ENCODE results near the gene FSCN2. TPM values are rescaled to one million over a fixed set of nuclear protein-coding genes. Genes with fewer than 3 reads are reported as not detected.

The FSCN2 gene
- total RNA-seq, 1 experiment from 2014 or later: 1.6 TPM

DNA sequence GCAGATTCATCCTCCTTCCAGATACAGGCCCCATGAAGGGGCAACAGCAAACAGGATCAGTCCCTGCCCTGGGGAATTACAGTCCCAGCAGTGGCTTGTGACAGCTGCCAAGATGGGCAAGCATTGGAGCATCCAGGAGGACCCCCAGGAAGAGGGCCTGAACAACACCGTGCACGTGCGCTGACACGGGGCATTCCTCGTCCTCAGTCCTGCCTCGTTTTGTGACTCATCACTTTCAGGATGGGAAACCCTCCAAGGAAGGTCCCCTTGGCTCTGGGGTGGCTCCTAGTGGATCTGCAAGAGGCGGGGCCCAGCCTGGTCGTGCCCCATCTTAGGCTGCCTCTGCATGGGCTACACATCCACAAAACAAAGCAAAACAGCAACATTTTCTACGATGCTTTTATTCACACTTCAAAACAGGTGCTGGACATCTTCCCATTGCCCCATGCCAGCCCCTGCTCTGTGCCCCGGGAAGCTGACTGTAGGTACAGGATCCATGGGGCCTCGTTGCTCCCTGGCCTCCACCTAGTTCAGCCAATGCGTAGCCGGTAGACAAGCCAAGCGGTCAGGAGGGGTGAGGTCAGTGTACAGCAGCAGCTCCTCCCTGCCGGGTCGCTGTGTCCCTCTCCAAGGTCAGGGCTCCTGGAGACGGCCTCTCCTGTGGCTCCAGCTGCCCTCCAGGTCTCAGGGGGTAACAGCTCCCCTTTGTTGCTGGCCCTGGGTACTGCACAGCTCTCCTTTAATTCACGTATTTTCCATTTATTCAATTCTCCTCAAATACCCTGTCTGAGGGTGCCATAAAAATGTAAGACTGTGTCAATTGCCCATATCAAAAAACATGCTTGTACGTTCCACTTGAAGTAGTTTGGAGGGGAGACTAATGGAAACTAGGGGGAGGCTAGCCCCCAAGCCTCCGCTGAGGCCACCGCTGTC is 47.8 kb upstream of the FSCN2 start:
- no peak overlapping the region for H2BK15ac ChIP-seq (ENCODE audit: low read depth, low read length)
- no peaks in the 10 kb centered on the region for H3K79me2 ChIP-seq (ENCODE audit: insufficient read depth, low read length)
- DNase-seq: no peak
- H3K4ac ChIP-seq (ENCODE audit: low read depth, low read length): no peak overlapping the region
- H4K8ac ChIP-seq (replicated peaks; ENCODE audit: insufficient read length, low read depth, low read length): no peak overlapping the region
- no peak overlapping the region for H4K5ac ChIP-seq (ENCODE audit: insufficient read length, low read depth, low read length)
- Mint-ChIP-seq H3K27me3 (ENCODE audit: low read depth) (peaks cover 68% of the 10 kb centered on the region), H3K4me1 (peaks cover 0 to 6% of the 10 kb centered on the region in 2 experiments; a peak in 3 of 4 replicates), H3K27ac (no peak overlapping the region), H3K4me3 (peak overlapping the region; percentile 13 to 14; a peak in 1 of 5 replicates), H3K36me3 (ENCODE audit: insufficient read depth in 1 of 3, low read depth in 3 of 3) (no peaks in the 10 kb centered on the region), H3K9me3 (peaks cover 0 to 3% of the 10 kb centered on the region in 2 experiments; a peak in 2 of 5 replicates)
- H2AFZ ChIP-seq (ENCODE audit: low read length): no peak overlapping the region
- no peak overlapping the region for H3K56ac ChIP-seq (ENCODE audit: insufficient read length, low read depth, low read length)
- no peak overlapping the region for H3K9ac ChIP-seq (ENCODE audit: extremely low read depth, insufficient read length, low read length)
- TF ChIP-seq, protein P1, sequence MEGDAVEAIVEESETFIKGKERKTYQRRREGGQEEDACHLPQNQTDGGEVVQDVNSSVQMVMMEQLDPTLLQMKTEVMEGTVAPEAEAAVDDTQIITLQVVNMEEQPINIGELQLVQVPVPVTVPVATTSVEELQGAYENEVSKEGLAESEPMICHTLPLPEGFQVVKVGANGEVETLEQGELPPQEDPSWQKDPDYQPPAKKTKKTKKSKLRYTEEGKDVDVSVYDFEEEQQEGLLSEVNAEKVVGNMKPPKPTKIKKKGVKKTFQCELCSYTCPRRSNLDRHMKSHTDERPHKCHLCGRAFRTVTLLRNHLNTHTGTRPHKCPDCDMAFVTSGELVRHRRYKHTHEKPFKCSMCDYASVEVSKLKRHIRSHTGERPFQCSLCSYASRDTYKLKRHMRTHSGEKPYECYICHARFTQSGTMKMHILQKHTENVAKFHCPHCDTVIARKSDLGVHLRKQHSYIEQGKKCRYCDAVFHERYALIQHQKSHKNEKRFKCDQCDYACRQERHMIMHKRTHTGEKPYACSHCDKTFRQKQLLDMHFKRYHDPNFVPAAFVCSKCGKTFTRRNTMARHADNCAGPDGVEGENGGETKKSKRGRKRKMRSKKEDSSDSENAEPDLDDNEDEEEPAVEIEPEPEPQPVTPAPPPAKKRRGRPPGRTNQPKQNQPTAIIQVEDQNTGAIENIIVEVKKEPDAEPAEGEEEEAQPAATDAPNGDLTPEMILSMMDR (conservative IDR thresholded peaks at IDR 0.05): no peak
- H3K27me3 ChIP-seq (ENCODE audit: insufficient read depth, low read length): peaks cover 12% of the 10 kb centered on the region; the same call in 1 of the 2 replicates
- H3K27ac ChIP-seq (ENCODE audit: insufficient read length, low read depth, low read length): no peak overlapping the region
- no CpG with 5 or more reads among the region's 21 CpGs for WGBS (ENCODE audit: extremely low coverage, insufficient read length, low lambda C conversion rate)
- H3K23me2 ChIP-seq (ENCODE audit: insufficient read length, low read depth, low read length, poor library complexity, severe bottlenecking): peaks cover 7% of the 10 kb centered on the region
- H3K79me1 ChIP-seq (ENCODE audit: insufficient read depth, low read depth, low read length, poor library complexity, severe bottlenecking): no peaks in the 10 kb centered on the region
- H3T11ph ChIP-seq (ENCODE audit: low read length): no peak overlapping the region
- no peak overlapping the region for H2BK120ac ChIP-seq (ENCODE audit: low read depth, low read length, poor library complexity, severe bottlenecking)
- no peak overlapping the region for H2AK5ac ChIP-seq (ENCODE audit: insufficient read length, low read length)
- no peak overlapping the region for H3K14ac ChIP-seq (ENCODE audit: insufficient read depth, low read length)
- no peak overlapping the region for H3K4me2 ChIP-seq (ENCODE audit: insufficient read depth, insufficient read length, low read length)
- no peaks in the 10 kb centered on the region for H4K20me1 ChIP-seq (ENCODE audit: control insufficient read depth, insufficient read depth, insufficient read length)
- no peak overlapping the region for H2BK12ac ChIP-seq (ENCODE audit: insufficient read length, low read depth, low read length)
- H3K18ac ChIP-seq (ENCODE audit: insufficient read length, low read depth, low read length): no peak overlapping the region
- no peaks in the 10 kb centered on the region for H3K9me3 ChIP-seq (ENCODE audit: control insufficient read depth, low read depth, low read length)
- no peak overlapping the region for H3K23ac ChIP-seq (ENCODE audit: insufficient read length, low read depth, low read length)
- no peak overlapping the region for H2BK20ac ChIP-seq (ENCODE audit: low read depth, low read length, poor library complexity, severe bottlenecking)
- H3K4me1 ChIP-seq (ENCODE audit: insufficient read depth, low read length): no peaks in the 10 kb centered on the region; the same call in 1 of the 2 replicates
- H4K91ac ChIP-seq (ENCODE audit: insufficient read length, low read depth, low read length): no peak overlapping the region
- no peak overlapping the region for H2BK5ac ChIP-seq (ENCODE audit: insufficient read length, low read length)
